DOHH2 (cell line): ENCODE results near the gene PRSS12.

ENCODE experiments used
- EZH2phosphoT487 ChIP-seq: fragments of 200-600 bp; sonication (generic); IDR thresholded peaks from 2 replicates; pipeline ENCODE4 v1.6.1; 2017; ENCODE audit warnings: borderline replicate concordance, mild to moderate bottlenecking, antibody characterized with exemption, low read length, moderate library complexity, mixed read lengths
- TF ChIP-seq, protein P1 (sequence below): fragments of 200-600 bp; sonication (generic); IDR thresholded peaks from one replicate; pipeline ENCODE4 v1.5.1; 2014; ENCODE audit warnings: antibody characterized with exemption, mild to moderate bottlenecking, low read depth, low read length; ENCODE audit not compliant: poor library complexity, severe bottlenecking

DNA sequence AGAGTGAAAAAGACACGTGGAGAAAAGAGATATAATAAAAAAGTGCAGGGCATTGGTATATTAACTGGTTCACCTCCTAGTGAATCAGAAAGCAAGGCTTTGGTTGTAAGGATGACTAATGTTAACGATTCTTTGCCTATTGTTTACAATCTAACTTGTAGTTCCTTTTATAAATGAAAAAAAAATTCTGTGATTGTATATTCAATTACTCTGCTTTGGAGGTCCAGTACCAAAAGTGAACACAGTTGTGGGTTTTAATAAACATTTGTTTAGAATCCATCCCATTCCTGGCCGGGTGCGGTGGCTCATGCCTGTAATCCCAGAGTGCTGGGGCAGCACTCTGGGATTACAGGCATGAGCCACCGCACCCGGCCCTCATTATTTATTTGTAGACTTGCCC is 36.9 kb upstream of the PRSS12 start:
- TF ChIP-seq, protein P1, sequence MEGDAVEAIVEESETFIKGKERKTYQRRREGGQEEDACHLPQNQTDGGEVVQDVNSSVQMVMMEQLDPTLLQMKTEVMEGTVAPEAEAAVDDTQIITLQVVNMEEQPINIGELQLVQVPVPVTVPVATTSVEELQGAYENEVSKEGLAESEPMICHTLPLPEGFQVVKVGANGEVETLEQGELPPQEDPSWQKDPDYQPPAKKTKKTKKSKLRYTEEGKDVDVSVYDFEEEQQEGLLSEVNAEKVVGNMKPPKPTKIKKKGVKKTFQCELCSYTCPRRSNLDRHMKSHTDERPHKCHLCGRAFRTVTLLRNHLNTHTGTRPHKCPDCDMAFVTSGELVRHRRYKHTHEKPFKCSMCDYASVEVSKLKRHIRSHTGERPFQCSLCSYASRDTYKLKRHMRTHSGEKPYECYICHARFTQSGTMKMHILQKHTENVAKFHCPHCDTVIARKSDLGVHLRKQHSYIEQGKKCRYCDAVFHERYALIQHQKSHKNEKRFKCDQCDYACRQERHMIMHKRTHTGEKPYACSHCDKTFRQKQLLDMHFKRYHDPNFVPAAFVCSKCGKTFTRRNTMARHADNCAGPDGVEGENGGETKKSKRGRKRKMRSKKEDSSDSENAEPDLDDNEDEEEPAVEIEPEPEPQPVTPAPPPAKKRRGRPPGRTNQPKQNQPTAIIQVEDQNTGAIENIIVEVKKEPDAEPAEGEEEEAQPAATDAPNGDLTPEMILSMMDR, result no peak
- no peak for TF ChIP-seq EZH2phosphoT487
